Tibial nerve (tissue), 4 donors: ENCODE data around the gene RAB4A. TPM values are rescaled to one million over a fixed set of nuclear protein-coding genes. Genes with fewer than 3 reads are reported as not detected.

ENCODE experiments used
- DNase-seq, 2 donors: peaks; one replicate each; pipeline ENCODE4 v3.0.0-alpha.2; 2019; ENCODE audit warnings: low spot score in 2 of 2
- H3K27ac ChIP-seq, 4 donors: fragments of 200-600 bp; sonication (generic) in 3 of 4; one replicate each; pipeline ENCODE4 v1.5.1; 2017 to 2019; ENCODE audit warnings: mild to moderate bottlenecking in 1 of 4
- H3K27me3 ChIP-seq, 2 donors: fragments of 200-600 bp; sonication (generic) in 1 of 2; one replicate each; pipeline versions ENCODE4 v1.5.1 to v1.6.0; 2017 to 2019
- H3K36me3 ChIP-seq, 3 donors: fragments of 200-600 bp; sonication (generic); one replicate each; pipeline ENCODE4 v1.5.1; 2018 to 2019
- H3K4me1 ChIP-seq, 4 donors: fragments of 200-600 bp; sonication (generic) in 3 of 4; one replicate each; pipeline ENCODE4 v1.5.1; 2017 to 2019
- H3K4me3 ChIP-seq, 4 donors: fragments of 200-600 bp; sonication (generic) in 3 of 4; one replicate each; pipeline ENCODE4 v1.5.1; 2017 to 2019; ENCODE audit warnings: mild to moderate bottlenecking in 1 of 4, moderate library complexity in 1 of 4
- H3K9me3 ChIP-seq, 4 donors: fragments of 200-600 bp; sonication (generic) in 3 of 4; one replicate each; pipeline ENCODE4 v1.5.1; 2017 to 2019
- EP300 ChIP-seq, 2 donors: sonication (generic); formaldehyde crosslinking; IDR thresholded peaks; one replicate each; pipeline ENCODE4 v1.6.1; 2017; ENCODE audit warnings: antibody characterized with exemption in 2 of 2, mild to moderate bottlenecking in 1 of 2
- POLR2A ChIP-seq, 2 donors: fragments of 450-650 bp; IDR thresholded peaks; one replicate each; pipeline ENCODE4 v1.6.1; 2017; ENCODE audit warnings: antibody characterized with exemption in 2 of 2, mild to moderate bottlenecking in 2 of 2, moderate library complexity in 2 of 2
- WGBS, 2 donors: methylation state at CpG; one replicate each; pipeline ENCODE4 v1.1.5; 2018; 5-methylcytosine and 5-hydroxymethylcytosine counted together
- total RNA-seq, 4 donors: library from RNA; depleted of rRNA; stranded (reverse); fragments of >200 nt; gene quantifications; one replicate each; pipeline ENCODE4 v1.1.0, GENCODE V29; 2016
- TF ChIP-seq, protein P1 (sequence below), 5 experiments: fragments of 200-600 bp in 3 of 5; fragments of 450-650 bp in 2 of 5; sonication (generic) in 3 of 5; IDR thresholded peaks; one replicate each; pipeline ENCODE4 v1.5.1; 2016 to 2019; ENCODE audit warnings: antibody characterized with exemption in 5 of 5, mild to moderate bottlenecking in 3 of 5, moderate library complexity in 2 of 5

Gene RAB4A
- total RNA-seq, 4 donors from 2014 or later: 16.2 to 41.3 (median 31.2) TPM

DNA sequence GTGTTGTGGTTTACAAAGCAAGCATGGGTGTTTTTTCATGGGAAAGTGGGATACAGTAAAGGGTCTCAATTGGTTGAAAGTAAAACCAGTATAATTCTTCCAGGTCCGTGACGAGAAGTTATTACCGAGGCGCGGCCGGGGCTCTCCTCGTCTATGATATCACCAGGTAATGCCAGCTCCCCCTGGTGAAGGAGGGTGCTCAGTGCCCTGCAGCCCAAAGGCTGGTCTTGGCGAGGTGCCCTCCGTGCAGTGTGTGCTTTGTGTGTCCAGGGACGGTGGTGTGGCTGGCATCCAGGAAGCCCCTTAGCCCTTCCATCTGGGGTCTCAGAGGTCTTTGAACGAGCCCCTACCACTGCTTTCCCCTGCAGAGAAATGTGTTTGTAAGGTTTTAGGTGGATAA is 24.8 kb downstream of the RAB4A start:
- no peaks in the 10 kb centered on the region for H3K9me3 ChIP-seq
- no peak overlapping the region for H3K4me3 ChIP-seq
- 87 to 89% methylated on average over 11 of the region's 11 CpGs for WGBS, 2 donors
- H3K27me3 ChIP-seq: no peaks in the 10 kb centered on the region
- DNase-seq: no peak
- H3K4me1 ChIP-seq: no peaks in the 10 kb centered on the region
- TF ChIP-seq POLR2A (IDR thresholded peaks at IDR 0.05) (no peak), EP300 (IDR thresholded peaks at IDR 0.05) (no peak)
- TF ChIP-seq, protein P1, sequence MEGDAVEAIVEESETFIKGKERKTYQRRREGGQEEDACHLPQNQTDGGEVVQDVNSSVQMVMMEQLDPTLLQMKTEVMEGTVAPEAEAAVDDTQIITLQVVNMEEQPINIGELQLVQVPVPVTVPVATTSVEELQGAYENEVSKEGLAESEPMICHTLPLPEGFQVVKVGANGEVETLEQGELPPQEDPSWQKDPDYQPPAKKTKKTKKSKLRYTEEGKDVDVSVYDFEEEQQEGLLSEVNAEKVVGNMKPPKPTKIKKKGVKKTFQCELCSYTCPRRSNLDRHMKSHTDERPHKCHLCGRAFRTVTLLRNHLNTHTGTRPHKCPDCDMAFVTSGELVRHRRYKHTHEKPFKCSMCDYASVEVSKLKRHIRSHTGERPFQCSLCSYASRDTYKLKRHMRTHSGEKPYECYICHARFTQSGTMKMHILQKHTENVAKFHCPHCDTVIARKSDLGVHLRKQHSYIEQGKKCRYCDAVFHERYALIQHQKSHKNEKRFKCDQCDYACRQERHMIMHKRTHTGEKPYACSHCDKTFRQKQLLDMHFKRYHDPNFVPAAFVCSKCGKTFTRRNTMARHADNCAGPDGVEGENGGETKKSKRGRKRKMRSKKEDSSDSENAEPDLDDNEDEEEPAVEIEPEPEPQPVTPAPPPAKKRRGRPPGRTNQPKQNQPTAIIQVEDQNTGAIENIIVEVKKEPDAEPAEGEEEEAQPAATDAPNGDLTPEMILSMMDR (IDR thresholded peaks at IDR 0.05): no peak
- peaks cover 0 to 65% (median 0%) of the 10 kb centered on the region in 3 donors for H3K36me3 ChIP-seq
- no peak overlapping the region for H3K27ac ChIP-seq

GRCh38 chr1:229296541-229296941 is 25.6 kb downstream of the RAB4A start:
- H3K36me3 ChIP-seq: peaks cover 0 to 62% (median 0%) of the 10 kb centered on the region in 3 donors
- no peaks in the 10 kb centered on the region for H3K27me3 ChIP-seq
- no peak for TF ChIP-seq POLR2A (IDR thresholded peaks at IDR 0.05)
- TF ChIP-seq, protein P1 (IDR thresholded peaks at IDR 0.05): no peak
- TF ChIP-seq EP300 (IDR thresholded peaks at IDR 0.05): no peak
- DNase-seq: no peak
- 58 to 77% methylated on average over 3 of the region's 3 CpGs for WGBS, 2 donors
- no peaks in the 10 kb centered on the region for H3K4me1 ChIP-seq
- no peak overlapping the region for H3K27ac ChIP-seq
- no peak overlapping the region for H3K4me3 ChIP-seq
- no peaks in the 10 kb centered on the region for H3K9me3 ChIP-seq

- TF ChIP-seq POLR2A (IDR thresholded peaks at IDR 0.05) (no peak), EP300 (IDR thresholded peaks at IDR 0.05) (no peak)
- TF ChIP-seq, protein P1 (IDR thresholded peaks at IDR 0.05): no peak
- DNase-seq: no peak
- H3K27ac ChIP-seq: no peak overlapping the region
- no peaks in the 10 kb centered on the region for H3K9me3 ChIP-seq
- H3K4me3 ChIP-seq: no peak overlapping the region
- no peaks in the 10 kb centered on the region for H3K27me3 ChIP-seq
- H3K36me3 ChIP-seq: peaks cover 0 to 61% (median 0%) of the 10 kb centered on the region in 3 donors
- H3K4me1 ChIP-seq: no peaks in the 10 kb centered on the region
- 91 to 94% methylated on average over 1 of the region's 1 CpG for WGBS, 2 donors
Observed at GRCh38 chr1:229297746-229298145, 26.8 kb downstream of the RAB4A start.

DNA sequence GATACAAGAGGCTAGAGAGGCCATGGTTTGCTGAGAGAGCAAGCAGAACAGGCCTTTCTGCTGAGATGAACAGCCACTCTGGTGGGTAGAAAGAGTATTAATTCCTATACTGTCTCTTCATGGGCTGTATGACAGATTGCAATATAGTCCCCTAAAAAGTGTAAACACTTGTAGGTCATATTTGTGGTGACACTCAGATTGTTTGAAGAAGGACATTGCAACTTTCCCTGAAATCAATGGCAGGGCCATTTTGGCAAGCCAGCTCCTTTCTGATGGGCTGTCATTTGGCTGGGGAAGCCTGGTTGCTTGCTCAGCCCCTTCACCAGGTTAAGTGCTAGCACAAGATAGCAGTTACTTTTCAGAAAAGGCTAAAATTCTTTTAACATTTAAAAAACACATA is 27.5 kb downstream of the RAB4A start:
- no peak for DNase-seq
- H3K4me3 ChIP-seq: no peak overlapping the region
- H3K9me3 ChIP-seq: no peaks in the 10 kb centered on the region
- H3K27ac ChIP-seq: no peak overlapping the region
- peaks cover 0 to 64% (median 0%) of the 10 kb centered on the region in 3 donors for H3K36me3 ChIP-seq
- no peaks in the 10 kb centered on the region for H3K27me3 ChIP-seq
- no peaks in the 10 kb centered on the region for H3K4me1 ChIP-seq
- TF ChIP-seq POLR2A (IDR thresholded peaks at IDR 0.05) (no peak), EP300 (IDR thresholded peaks at IDR 0.05) (no peak)
- TF ChIP-seq, protein P1 (IDR thresholded peaks at IDR 0.05): no peak

- TF ChIP-seq EP300 (IDR thresholded peaks at IDR 0.05) (no peak), POLR2A (IDR thresholded peaks at IDR 0.05) (no peak)
- TF ChIP-seq, protein P1 (IDR thresholded peaks at IDR 0.05): no peak
- no peaks in the 10 kb centered on the region for H3K4me1 ChIP-seq
- no peaks in the 10 kb centered on the region for H3K27me3 ChIP-seq
- no peaks in the 10 kb centered on the region for H3K9me3 ChIP-seq
- H3K36me3 ChIP-seq: peaks cover 0 to 69% (median 0%) of the 10 kb centered on the region in 3 donors
- no peak overlapping the region for H3K4me3 ChIP-seq
- no peak overlapping the region for H3K27ac ChIP-seq
- DNase-seq: no peak
- 81 to 83% methylated on average over 5 of the region's 5 CpGs for WGBS, 2 donors
Observed at GRCh38 chr1:229298887-229299503, 28.1 kb downstream of the RAB4A start.
